GM23248 (cell line): Measurements from ENCODE around the gene OR10H4.

Experiments
- EZH2 ChIP-seq: fragments of 200-600 bp; sonication (generic); IDR thresholded peaks from 2 replicates; pipeline ENCODE4 v1.6.1; 2018; ENCODE audit warnings: antibody characterized with exemption, mild to moderate bottlenecking; ENCODE audit not compliant: insufficient read depth, poor library complexity, severe bottlenecking
- EZH2phosphoT487 ChIP-seq: fragments of 200-600 bp; sonication (generic); IDR thresholded peaks from 2 replicates; pipeline ENCODE4 v1.6.1; 2018; ENCODE audit warnings: antibody characterized with exemption, moderate library complexity, mild to moderate bottlenecking, low read depth; ENCODE audit not compliant: insufficient read depth

GRCh38 chr19:15936173-15936572 is 12.6 kb upstream of the OR10H4 start:
- TF ChIP-seq EZH2 = no peak
- TF ChIP-seq EZH2phosphoT487 = no peak
